Adrenal gland (tissue), 12 donors: ENCODE results near the gene TCF4. TPM values are rescaled to one million over a fixed set of nuclear protein-coding genes. Genes with fewer than 3 reads are reported as not detected.

Experiments used
- DNase-seq, 7 donors: peaks; one replicate each; pipeline ENCODE4 v3.0.0-alpha.2; 2019 to 2020
- H3K27ac ChIP-seq, 5 donors: fragments of 200-600 bp; sonication (generic) in 4 of 5; 1 replicate in 3 of 5; 2 replicates in 2 of 5; pipeline versions ENCODE4 v1.5.1 to v1.8.0; 2016 to 2020; ENCODE audit warnings: mild to moderate bottlenecking in 1 of 5
- H3K27me3 ChIP-seq: fragments of 200-600 bp; 2 replicates; pipeline ENCODE4 v1.8.0; 2021
- H3K36me3 ChIP-seq, 2 donors: fragments of 200-600 bp; replicated peaks in 1 of 2; 1 replicate in 1 of 2; 2 replicates in 1 of 2; pipeline versions ENCODE4 v1.5.1 to v1.8.0; 2018 to 2022
- H3K4me1 ChIP-seq, 2 donors: fragments of 200-600 bp; replicated peaks in 1 of 2; 1 replicate in 1 of 2; 2 replicates in 1 of 2; pipeline versions ENCODE4 v1.5.1 to v1.8.0; 2018 to 2021
- H3K4me3 ChIP-seq, 4 donors: fragments of 200-600 bp; sonication (generic) in 3 of 4; one replicate each; pipeline ENCODE4 v1.5.1; 2016 to 2018
- H3K9me3 ChIP-seq, 3 donors: fragments of 200-600 bp; sonication (generic) in 1 of 3; replicated peaks in 1 of 3; 1 replicate in 2 of 3; 2 replicates in 1 of 3; pipeline versions ENCODE4 v1.5.1 to v1.8.0; 2016 to 2021
- CTCF ChIP-seq, 6 experiments: fragments of 450-650 bp in 4 of 6; fragments of 200-600 bp in 2 of 6; sonication (generic) in 1 of 6; IDR thresholded peaks; 1 replicate in 5 of 6; 2 replicates in 1 of 6; pipeline versions ENCODE4 v1.5.1 to v1.8.0; 2016 to 2021; ENCODE audit warnings: antibody characterized with exemption in 6 of 6, mild to moderate bottlenecking in 2 of 6, moderate library complexity in 1 of 6
- POLR2A ChIP-seq, 2 donors: fragments of 450-650 bp; IDR thresholded peaks; one replicate each; pipeline ENCODE4 v1.6.1; 2017; ENCODE audit warnings: antibody characterized with exemption in 2 of 2, mild to moderate bottlenecking in 2 of 2, moderate library complexity in 1 of 2
- WGBS, 4 donors: extraction: QIAGEN DNeasy Blood & Tissue Kit in 2 of 4; methylation state at CpG; one replicate each; pipeline versions ENCODE4 v1.1.5 to v1.1.7; 2013 to 2017; 5-methylcytosine and 5-hydroxymethylcytosine counted together
- intact Hi-C, 2 donors: fragments of 100-400 bp; cut with DNase I; formaldehyde crosslinking; loops; one replicate each; pipeline versions ENCODE4 v1.14.1 to v1.15.0; 2022 to 2023
- polyA plus RNA-seq, 3 donors: library from polyadenylated mRNA; stranded (reverse); fragments of 200-250 nt in 2 of 3; fragments of 350-450 nt in 1 of 3; fragmentation: Illumina TruSeq in 1 of 3; extraction: RNeasy Lipid Tissue Mini Kit (QIAGEN cat#74804) in 1 of 3; gene quantifications; one replicate each; pipeline ENCODE4 v1.2.3, GENCODE V29; 2013 to 2014
- total RNA-seq, 9 donors: library from RNA; depleted of rRNA in 4 of 9; stranded (reverse); fragments of >200 nt in 4 of 9; fragments of 120-200 nt in 1 of 9; fragmentation: NEBNext Ultra II Directional in 1 of 9; extraction: Animal tissue kit (Norgen Biotek cat#: 25700) in 1 of 9; gene quantifications; one replicate each; pipeline versions ENCODE4 v1.1.0 to v1.2.4, GENCODE V29; 2013 to 2023
- donor health status: healthy with polysubstance abuse.
- donor health status: Bipolar disorder and iron deficiency.
- donor health status: DM: yes; HTN: yes; CAD: no.
- donor health status: DM: no; HTN: no; CAD: no.
- donor health status: DM: no; HTN: no; CAD: no.
- donor health status: DM: yes; HTN: yes; CAD: no.

Gene TCF4
- total and polyA plus RNA-seq, 12 donors, result 21.9 to 196 (median 112) TPM

GRCh38 chr18:55633032-55633431 is 45.0 kb upstream of the TCF4 start:
- H3K27me3 ChIP-seq, result no peaks in the 10 kb centered on the region
- TF ChIP-seq POLR2A (IDR thresholded peaks at IDR 0.05) (no peak), CTCF (IDR thresholded peaks at IDR 0.05) (no peak)
- no peak for DNase-seq
- 92 to 100% (median 95%) methylated on average over 2 of the region's 2 CpGs for WGBS, 4 donors
- H3K27ac ChIP-seq, result no peak overlapping the region
- H3K4me1 ChIP-seq, result no peaks in the 10 kb centered on the region
- intact Hi-C loops, result no loop called here
- no peak overlapping the region for H3K4me3 ChIP-seq
- no peaks in the 10 kb centered on the region for H3K9me3 ChIP-seq
- no peaks in the 10 kb centered on the region for H3K36me3 ChIP-seq

GRCh38 chr18:55629133-55629532 is 41.1 kb upstream of the TCF4 start:
- H3K36me3 ChIP-seq, result no peaks in the 10 kb centered on the region
- H3K27ac ChIP-seq, result no peak overlapping the region
- no peak overlapping the region for H3K4me3 ChIP-seq
- DNase-seq, result no peak
- H3K9me3 ChIP-seq, result no peaks in the 10 kb centered on the region
- intact Hi-C loops, result no loop called here
- TF ChIP-seq CTCF (IDR thresholded peaks at IDR 0.05) (no peak), POLR2A (IDR thresholded peaks at IDR 0.05) (no peak)
- WGBS, 4 donors, result 78 to 90% (median 83%) methylated on average over 1 of the region's 1 CpG
- H3K4me1 ChIP-seq, result no peaks in the 10 kb centered on the region
- H3K27me3 ChIP-seq, result no peaks in the 10 kb centered on the region

- Histone ChIP-seq H3K9me3 (no peaks in the 10 kb centered on the region), H3K4me1 (no peaks in the 10 kb centered on the region), H3K36me3 (no peaks in the 10 kb centered on the region), H3K27ac (no peak overlapping the region), H3K27me3 (no peaks in the 10 kb centered on the region), H3K4me3 (no peak overlapping the region)
- TF ChIP-seq CTCF (IDR thresholded peaks at IDR 0.05), result no peak
- no peak for TF ChIP-seq POLR2A (IDR thresholded peaks at IDR 0.05)
- 85 to 97% (median 91%) methylated on average over 1 of the region's 1 CpG for WGBS, 4 donors
- no peak for DNase-seq
- intact Hi-C loops, result no loop called here
These were observed 39.0 kb upstream of the TCF4 start for GRCh38 chr18:55627007-55627406.

GRCh38 chr18:55625901-55626300 is 37.9 kb upstream of the TCF4 start:
- no peaks in the 10 kb centered on the region for H3K9me3 ChIP-seq
- H3K4me3 ChIP-seq, result no peak overlapping the region
- 69 to 81% (median 72%) methylated on average over 2 of the region's 2 CpGs for WGBS, 4 donors
- intact Hi-C loops, result no loop called here
- TF ChIP-seq POLR2A (IDR thresholded peaks at IDR 0.05) (no peak), CTCF (IDR thresholded peaks at IDR 0.05) (no peak)
- no peaks in the 10 kb centered on the region for H3K27me3 ChIP-seq
- H3K4me1 ChIP-seq, result no peaks in the 10 kb centered on the region
- DNase-seq, result no peak
- no peak overlapping the region for H3K27ac ChIP-seq
- H3K36me3 ChIP-seq, result no peaks in the 10 kb centered on the region
